ENCODE results near the gene CERS1. TPM values are rescaled to one million over a fixed set of nuclear protein-coding genes. Genes with fewer than 3 reads are reported as not detected.
A peak's percentile ranks its signal among the peaks of the same experiment; 100 is the strongest.

Gene CERS1
- total RNA-seq, 4 donors from 2014 or later = not detected

DNA sequence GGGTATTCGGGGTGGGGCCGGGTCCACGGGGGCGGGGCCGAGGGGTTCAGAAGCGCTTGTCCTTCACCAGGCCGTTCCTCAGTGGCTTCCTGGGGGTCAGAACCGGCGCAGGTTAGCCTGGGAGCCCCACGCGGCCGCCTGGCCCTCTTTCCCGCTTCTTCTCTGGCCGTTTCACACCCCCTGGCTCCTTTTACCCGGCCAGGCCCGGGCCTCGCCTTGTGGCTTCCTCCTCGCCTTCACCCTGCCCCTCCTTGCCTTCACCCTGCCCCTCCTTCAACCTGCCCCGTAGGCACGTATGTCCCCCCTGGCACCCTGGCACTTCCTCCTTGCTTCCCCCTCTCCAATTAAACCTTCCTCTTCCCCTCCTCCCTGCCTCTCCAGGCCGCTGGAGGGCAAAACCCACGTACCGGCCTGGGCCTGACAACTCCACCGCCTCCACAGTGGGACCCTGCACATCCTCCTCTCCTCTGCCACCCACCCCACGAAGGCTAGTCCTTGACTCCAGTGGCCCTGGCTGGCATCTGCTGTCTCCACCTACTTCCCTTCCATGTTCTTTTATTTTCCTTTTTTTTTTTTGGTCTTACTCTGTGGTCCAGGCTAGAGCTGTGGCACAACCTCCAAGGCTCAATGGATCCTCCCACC lies 25.3 kb downstream of the CERS1 start:
- H3K4me1 ChIP-seq = peaks cover 0 to 15% (median 6%) of the 10 kb centered on the region in 4 donors
- H3K4me3 ChIP-seq = no peak overlapping the region
- DNase-seq = no peak
- TF ChIP-seq POLR2A (IDR thresholded peaks at IDR 0.05) = no peak
- TF ChIP-seq, protein P1, sequence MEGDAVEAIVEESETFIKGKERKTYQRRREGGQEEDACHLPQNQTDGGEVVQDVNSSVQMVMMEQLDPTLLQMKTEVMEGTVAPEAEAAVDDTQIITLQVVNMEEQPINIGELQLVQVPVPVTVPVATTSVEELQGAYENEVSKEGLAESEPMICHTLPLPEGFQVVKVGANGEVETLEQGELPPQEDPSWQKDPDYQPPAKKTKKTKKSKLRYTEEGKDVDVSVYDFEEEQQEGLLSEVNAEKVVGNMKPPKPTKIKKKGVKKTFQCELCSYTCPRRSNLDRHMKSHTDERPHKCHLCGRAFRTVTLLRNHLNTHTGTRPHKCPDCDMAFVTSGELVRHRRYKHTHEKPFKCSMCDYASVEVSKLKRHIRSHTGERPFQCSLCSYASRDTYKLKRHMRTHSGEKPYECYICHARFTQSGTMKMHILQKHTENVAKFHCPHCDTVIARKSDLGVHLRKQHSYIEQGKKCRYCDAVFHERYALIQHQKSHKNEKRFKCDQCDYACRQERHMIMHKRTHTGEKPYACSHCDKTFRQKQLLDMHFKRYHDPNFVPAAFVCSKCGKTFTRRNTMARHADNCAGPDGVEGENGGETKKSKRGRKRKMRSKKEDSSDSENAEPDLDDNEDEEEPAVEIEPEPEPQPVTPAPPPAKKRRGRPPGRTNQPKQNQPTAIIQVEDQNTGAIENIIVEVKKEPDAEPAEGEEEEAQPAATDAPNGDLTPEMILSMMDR (IDR thresholded peaks at IDR 0.05) = no peak
- H3K27me3 ChIP-seq = no peaks in the 10 kb centered on the region
- H3K36me3 ChIP-seq = peaks cover 0 to 20% (median 0%) of the 10 kb centered on the region in 3 donors
- no peaks in the 10 kb centered on the region for H3K9me3 ChIP-seq
- H3K27ac ChIP-seq = no peak overlapping the region

GRCh38 chr19:18869781-18870530 lies 26.0 kb downstream of the CERS1 start:
- peaks cover 0 to 27% (median 0%) of the 10 kb centered on the region in 3 donors for H3K36me3 ChIP-seq
- TF ChIP-seq, protein P1 (IDR thresholded peaks at IDR 0.05) = no peak
- no peak for TF ChIP-seq POLR2A (IDR thresholded peaks at IDR 0.05)
- no peak overlapping the region for H3K27ac ChIP-seq
- H3K27me3 ChIP-seq = no peaks in the 10 kb centered on the region
- peaks cover 0 to 15% (median 6%) of the 10 kb centered on the region in 4 donors for H3K4me1 ChIP-seq
- H3K4me3 ChIP-seq = no peak overlapping the region
- DNase-seq = peak in 1 of 3 donors; percentile 44
- no peaks in the 10 kb centered on the region for H3K9me3 ChIP-seq

DNA sequence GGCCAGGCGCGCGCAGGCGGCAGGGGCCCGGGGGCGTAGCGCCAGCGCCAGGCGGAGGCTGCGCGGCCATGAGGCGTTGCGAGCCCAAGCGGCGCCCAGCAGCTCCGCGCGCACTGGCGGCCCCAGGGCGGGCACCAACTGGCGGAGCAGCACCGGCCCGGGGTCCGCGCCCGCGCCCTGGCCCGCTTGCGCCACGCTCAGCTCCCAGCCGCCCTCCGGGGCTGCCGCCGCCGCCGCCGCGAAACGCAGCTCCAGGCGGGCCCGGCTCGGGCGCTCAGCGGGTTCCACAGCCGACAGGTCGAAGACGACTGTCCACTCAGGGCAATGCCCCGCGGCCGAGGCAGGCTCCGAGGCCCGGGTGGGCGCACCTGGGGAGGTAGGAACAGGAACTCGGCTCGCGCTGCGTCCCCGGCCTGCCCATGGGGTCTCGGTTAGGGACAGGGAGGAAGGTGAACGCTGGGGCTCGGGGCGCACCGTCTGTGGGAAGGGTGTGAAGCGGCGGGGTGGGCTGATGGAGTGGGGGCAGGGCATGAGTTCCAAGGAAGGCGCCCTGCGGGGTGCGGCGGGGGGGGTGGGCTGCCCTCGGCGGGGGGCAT lies 26.8 kb downstream of the CERS1 start:
- Histone ChIP-seq H3K27ac (no peak overlapping the region), H3K4me1 (peaks cover 0 to 15% (median 6%) of the 10 kb centered on the region in 4 donors), H3K36me3 (peaks cover 0 to 35% (median 0%) of the 10 kb centered on the region in 3 donors), H3K9me3 (no peaks in the 10 kb centered on the region), H3K4me3 (no peak overlapping the region), H3K27me3 (no peaks in the 10 kb centered on the region)
- no peak for TF ChIP-seq POLR2A (IDR thresholded peaks at IDR 0.05)
- TF ChIP-seq, protein P1 (IDR thresholded peaks at IDR 0.05) = no peak
- DNase-seq = peak in 1 of 3 donors; percentile 45

- DNase-seq = peak in 1 of 3 donors; percentile 45
Measured at GRCh38 chr19:18868380-18869022, 27.5 kb downstream of the CERS1 start.

GRCh38 chr19:18867751-18868150 lies 28.2 kb downstream of the CERS1 start:
- Histone ChIP-seq H3K4me3 (no peak overlapping the region), H3K27ac (no peak overlapping the region), H3K9me3 (no peaks in the 10 kb centered on the region), H3K27me3 (no peaks in the 10 kb centered on the region), H3K36me3 (peaks cover 0 to 49% (median 0%) of the 10 kb centered on the region in 3 donors), H3K4me1 (peaks cover 0 to 15% (median 6%) of the 10 kb centered on the region in 4 donors)
- DNase-seq = no peak
- no peak for TF ChIP-seq POLR2A (IDR thresholded peaks at IDR 0.05)
- TF ChIP-seq, protein P1 (IDR thresholded peaks at IDR 0.05) = no peak

More at GRCh38 chr19:18868380-18869022, 27.5 kb downstream of the CERS1 start:
- H3K4me3 ChIP-seq = no peak overlapping the region
- H3K4me1 ChIP-seq = peaks cover 0 to 15% (median 6%) of the 10 kb centered on the region in 4 donors
- TF ChIP-seq, protein P1 (IDR thresholded peaks at IDR 0.05) = no peak
- TF ChIP-seq POLR2A (IDR thresholded peaks at IDR 0.05) = no peak
- H3K27ac ChIP-seq = no peak overlapping the region
- H3K9me3 ChIP-seq = no peaks in the 10 kb centered on the region
- no peaks in the 10 kb centered on the region for H3K27me3 ChIP-seq
- peaks cover 0 to 41% (median 0%) of the 10 kb centered on the region in 3 donors for H3K36me3 ChIP-seq
